Natural killer cell (primary cell): ENCODE measurements around the gene SPATA31C1. TPM values are rescaled to one million over a fixed set of nuclear protein-coding genes. Genes with fewer than 3 reads are reported as not detected.
A peak's percentile ranks its signal among the peaks of the same experiment; 100 is the strongest.

Experiments used
- ATAC-seq, 3 donors: fragments of 150-1000 bp in 2 of 3; fragments of 200-7000 bp in 1 of 3; cut with Tn5 transposase; 1 replicate in 1 of 3; 2 replicates in 2 of 3; pipeline ENCODE4 v1.10.0; 2021; ENCODE audit warnings: mild to moderate bottlenecking in 2 of 3, moderate library complexity in 2 of 3
- DNase-seq, 2 donors: peaks; one replicate each; pipeline versions ENCODE4 v3.0.0 to v3.0.0-alpha.2; 2013 to 2021; ENCODE audit warnings: mixed read lengths in 1 of 2
- H3K27ac ChIP-seq: one replicate; pipeline ENCODE4 v1.5.1; 2013; ENCODE audit warnings: mild to moderate bottlenecking, low read length
- H3K27me3 ChIP-seq: one replicate; pipeline ENCODE4 v1.6.1; 2013; ENCODE audit warnings: low read length; ENCODE audit not compliant: control insufficient read depth, insufficient read depth
- H3K36me3 ChIP-seq: one replicate; pipeline ENCODE4 v1.6.1; 2013; ENCODE audit warnings: low read length; ENCODE audit not compliant: control insufficient read depth, insufficient read depth
- H3K4me1 ChIP-seq: one replicate; pipeline ENCODE4 v1.6.1; 2013; ENCODE audit warnings: low read length; ENCODE audit not compliant: control insufficient read depth, insufficient read depth
- H3K4me3 ChIP-seq: one replicate; pipeline ENCODE4 v1.5.1; 2013; ENCODE audit warnings: low read length
- H3K9me3 ChIP-seq: one replicate; pipeline ENCODE4 v1.6.1; 2013; ENCODE audit warnings: low read length; ENCODE audit not compliant: control insufficient read depth, insufficient read depth
- H3K27ac Mint-ChIP-seq, 2 donors: one replicate each; pipeline ENCODE4 v1.8.0; 2022; ENCODE audit warnings: mild to moderate bottlenecking in 2 of 2, mixed read lengths in 2 of 2, moderate library complexity in 1 of 2
- H3K27me3 Mint-ChIP-seq, 2 donors: one replicate each; pipeline ENCODE4 v1.8.0; 2022; ENCODE audit warnings: low read depth in 2 of 2, mixed read lengths in 2 of 2
- H3K36me3 Mint-ChIP-seq: one replicate; pipeline ENCODE4 v1.8.0; 2022; ENCODE audit warnings: mixed read lengths
- H3K4me1 Mint-ChIP-seq, 2 donors: one replicate each; pipeline ENCODE4 v1.8.0; 2022; ENCODE audit warnings: mixed read lengths in 2 of 2
- H3K4me3 Mint-ChIP-seq: one replicate; pipeline ENCODE4 v1.8.0; 2022; ENCODE audit warnings: mild to moderate bottlenecking, moderate library complexity, mixed read lengths
- H3K9me3 Mint-ChIP-seq, 2 donors: one replicate each; pipeline ENCODE4 v1.8.0; 2022; ENCODE audit warnings: mixed read lengths in 2 of 2
- CTCF ChIP-seq: fragments of 200-600 bp; IDR thresholded peaks from one replicate; pipeline ENCODE4 v1.8.0; 2022; ENCODE audit warnings: antibody characterized with exemption
- WGBS: methylation state at CpG from one replicate; pipeline ENCODE4 v1.1.7; 2013; ENCODE audit warnings: missing lambda C conversion rate; ENCODE audit not compliant: insufficient coverage; 5-methylcytosine and 5-hydroxymethylcytosine counted together
- intact Hi-C: fragments of 100-400 bp; cut with micrococcal nuclease; formaldehyde crosslinking; loops from one replicate; pipeline ENCODE4 v1.14.2; 2022
- total RNA-seq, 4 donors: library from RNA; stranded (reverse); fragments of 120-200 nt in 1 of 4; gene quantifications; one replicate each; pipeline versions ENCODE4 v1.2.3 to v1.2.4, GENCODE V29; 2013 to 2022

The SPATA31C1 gene
- total RNA-seq, 3 donors from 2014 or later (not counting 1 experiment from before 2014, with no cell fraction given), result not detected

DNA sequence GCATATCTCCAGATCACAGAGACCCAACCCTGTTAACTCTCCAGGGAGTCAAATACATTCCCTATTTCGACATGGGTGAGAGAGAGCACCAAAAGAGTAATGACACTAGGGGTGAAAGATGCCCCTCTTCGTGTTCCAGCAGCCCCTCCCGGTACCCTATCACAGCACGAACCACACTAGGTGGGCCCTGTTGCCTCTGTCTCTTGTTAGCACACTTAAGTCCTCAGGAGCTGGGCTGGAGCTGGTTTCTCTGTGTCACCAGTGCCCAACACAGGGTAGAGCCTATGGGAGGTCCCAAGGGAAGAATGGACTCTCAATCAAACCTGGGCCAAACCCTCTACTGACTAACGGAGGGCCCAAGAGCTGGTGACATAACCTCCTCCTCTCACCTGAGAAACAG, 55.4 kb downstream of the SPATA31C1 start:
- H3K27me3 Mint-ChIP-seq, result no peaks in the 10 kb centered on the region
- Histone ChIP-seq H3K27me3 (no peaks in the 10 kb centered on the region), H3K9me3 (no peaks in the 10 kb centered on the region), H3K4me3 (no peak overlapping the region), H3K36me3 (no peaks in the 10 kb centered on the region), H3K4me1 (peaks cover 20% of the 10 kb centered on the region), H3K27ac (no peak overlapping the region)
- intact Hi-C loops, result no loop called here
- peak overlapping the region; percentile 86 to 97 for H3K27ac Mint-ChIP-seq
- H3K36me3 Mint-ChIP-seq, result no peaks in the 10 kb centered on the region
- no peak for TF ChIP-seq CTCF
- DNase-seq (no peak), ATAC-seq (no peak)
- no peaks in the 10 kb centered on the region for H3K9me3 Mint-ChIP-seq
- peaks cover 15 to 17% of the 10 kb centered on the region in 2 donors for H3K4me1 Mint-ChIP-seq
- WGBS, result 92% methylated on average over 4 of the region's 5 CpGs
- peak overlapping the region; percentile 86 for H3K4me3 Mint-ChIP-seq

Other genes with a start within 250 kb of the SPATA31C1 start
- 1 to 10 TPM; 1.2 to 4.4 (median 1.2) TPM for gene CTSL, start 191.8 kb upstream of the SPATA31C1 start, total RNA-seq
- gene SPATA31E1, start 35.1 kb upstream of the SPATA31C1 start, total RNA-seq, result not detected
- gene CDK20, start 56.6 kb downstream of the SPATA31C1 start, total RNA-seq, result 1 to 10 TPM; 2.2 to 5.2 (median 3.7) TPM
- not detected for gene SPATA31C2, start 220.5 kb downstream of the SPATA31C1 start, total RNA-seq